ENCODE results near the gene RBBP6.
"Not testable (repeated sequence)": the region's sequence is repeated elsewhere in the genome, so short reads cannot be mapped to it uniquely, and the experiment has no call there.

Gene RBBP6, protein sequence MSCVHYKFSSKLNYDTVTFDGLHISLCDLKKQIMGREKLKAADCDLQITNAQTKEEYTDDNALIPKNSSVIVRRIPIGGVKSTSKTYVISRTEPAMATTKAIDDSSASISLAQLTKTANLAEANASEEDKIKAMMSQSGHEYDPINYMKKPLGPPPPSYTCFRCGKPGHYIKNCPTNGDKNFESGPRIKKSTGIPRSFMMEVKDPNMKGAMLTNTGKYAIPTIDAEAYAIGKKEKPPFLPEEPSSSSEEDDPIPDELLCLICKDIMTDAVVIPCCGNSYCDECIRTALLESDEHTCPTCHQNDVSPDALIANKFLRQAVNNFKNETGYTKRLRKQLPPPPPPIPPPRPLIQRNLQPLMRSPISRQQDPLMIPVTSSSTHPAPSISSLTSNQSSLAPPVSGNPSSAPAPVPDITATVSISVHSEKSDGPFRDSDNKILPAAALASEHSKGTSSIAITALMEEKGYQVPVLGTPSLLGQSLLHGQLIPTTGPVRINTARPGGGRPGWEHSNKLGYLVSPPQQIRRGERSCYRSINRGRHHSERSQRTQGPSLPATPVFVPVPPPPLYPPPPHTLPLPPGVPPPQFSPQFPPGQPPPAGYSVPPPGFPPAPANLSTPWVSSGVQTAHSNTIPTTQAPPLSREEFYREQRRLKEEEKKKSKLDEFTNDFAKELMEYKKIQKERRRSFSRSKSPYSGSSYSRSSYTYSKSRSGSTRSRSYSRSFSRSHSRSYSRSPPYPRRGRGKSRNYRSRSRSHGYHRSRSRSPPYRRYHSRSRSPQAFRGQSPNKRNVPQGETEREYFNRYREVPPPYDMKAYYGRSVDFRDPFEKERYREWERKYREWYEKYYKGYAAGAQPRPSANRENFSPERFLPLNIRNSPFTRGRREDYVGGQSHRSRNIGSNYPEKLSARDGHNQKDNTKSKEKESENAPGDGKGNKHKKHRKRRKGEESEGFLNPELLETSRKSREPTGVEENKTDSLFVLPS (N-terminal part only)

GRCh38 chr16:24539295-24539849 is at the start of gene RBBP6:
RBBP6 (plus strand) TSS chr16:24539566; CDS start chr16:24540627, 1,061 bp downstream.
- peak; percentile 93 for DNase-seq (ENCODE audit: low read depth)

DNA sequence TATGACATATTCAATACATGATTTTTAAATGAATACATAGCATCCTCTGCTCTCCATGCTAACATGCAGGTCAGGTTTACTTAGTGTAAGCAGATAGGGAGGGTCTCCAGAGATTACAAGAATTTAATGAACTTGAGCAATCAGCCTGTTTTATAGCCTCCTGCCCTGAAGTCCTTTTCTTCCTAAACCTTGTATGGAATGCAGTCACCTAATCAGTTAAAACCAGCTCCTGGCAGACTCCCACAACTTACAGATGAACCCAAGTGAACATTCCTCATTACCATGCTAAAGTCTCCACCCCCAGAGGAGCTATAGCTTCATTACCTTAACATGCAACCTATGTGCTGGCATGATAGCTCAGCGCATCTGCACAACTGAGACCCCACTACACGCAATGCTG is 48.5 kb upstream of the RBBP6 start:
- no peak for DNase-seq (ENCODE audit: low read depth)

GRCh38 chr16:24491731-24492130 is 47.6 kb upstream of the RBBP6 start:
- DNase-seq (ENCODE audit: low read depth) = no peak

- DNase-seq (ENCODE audit: low read depth) = no peak
Measured at GRCh38 chr16:24493821-24494220, 45.5 kb upstream of the RBBP6 start.

GRCh38 chr16:24495207-24495606 is 44.2 kb upstream of the RBBP6 start:
- DNase-seq (ENCODE audit: low read depth) = not testable (repeated sequence)

GRCh38 chr16:24497440-24497839 is 41.9 kb upstream of the RBBP6 start:
- DNase-seq (ENCODE audit: low read depth) = no peak

- no peak for DNase-seq (ENCODE audit: low read depth)
Measured at GRCh38 chr16:24499193-24499814, 40.1 kb upstream of the RBBP6 start.

GRCh38 chr16:24504472-24505345 is 34.7 kb upstream of the RBBP6 start:
- peak; percentile 43 for DNase-seq (ENCODE audit: low read depth)

DNA sequence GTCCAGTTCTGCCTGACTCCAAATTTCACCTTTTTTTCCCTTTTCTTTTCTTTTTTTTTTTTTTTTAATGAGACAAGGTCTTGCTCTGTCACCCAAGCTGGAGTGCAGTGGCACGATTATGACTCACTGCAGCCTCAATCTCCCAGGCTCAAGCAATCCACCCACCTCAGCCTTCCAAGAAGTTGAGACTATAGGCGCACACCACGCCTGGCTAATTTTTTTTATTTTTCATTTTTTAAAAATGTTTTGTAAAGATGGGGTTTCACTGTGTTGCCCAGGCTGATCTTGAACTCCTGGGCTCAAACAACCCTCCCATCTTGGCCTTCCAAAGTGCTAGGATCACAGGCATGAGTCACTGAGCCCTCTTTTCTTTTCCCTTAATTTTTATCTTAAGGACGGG is 33.4 kb upstream of the RBBP6 start:
- no peak for DNase-seq (ENCODE audit: low read depth)

GRCh38 chr16:24507959-24508480 is 31.3 kb upstream of the RBBP6 start:
- DNase-seq (ENCODE audit: low read depth) = no peak

- no peak for DNase-seq (ENCODE audit: low read depth)
Measured at GRCh38 chr16:24508614-24509013, 30.8 kb upstream of the RBBP6 start.

DNA sequence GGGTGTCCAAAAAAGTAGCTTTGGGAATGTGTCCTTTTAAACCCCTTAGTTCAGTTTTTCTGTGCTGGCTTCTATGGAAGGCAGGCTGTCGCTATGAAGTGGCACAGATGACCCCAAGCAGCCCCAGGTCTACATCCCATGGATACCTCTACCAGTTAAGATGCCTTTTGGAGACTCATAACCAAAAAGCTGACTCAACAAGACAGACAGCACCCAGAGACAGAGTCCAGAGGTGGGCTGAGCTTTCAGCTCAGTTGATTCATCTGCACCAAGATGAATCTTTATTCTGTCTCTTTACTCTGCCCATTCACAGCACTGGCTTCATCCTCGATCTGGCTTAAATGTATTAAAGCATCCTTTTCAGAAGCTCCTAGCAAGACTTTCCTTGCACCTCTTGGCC is 29.8 kb upstream of the RBBP6 start:
- DNase-seq (ENCODE audit: low read depth) = no peak

GRCh38 chr16:24511174-24511573 is 28.2 kb upstream of the RBBP6 start:
- DNase-seq (ENCODE audit: low read depth) = no peak

- DNase-seq (ENCODE audit: low read depth) = no peak
Measured at GRCh38 chr16:24511792-24512191, 27.6 kb upstream of the RBBP6 start.

- DNase-seq (ENCODE audit: low read depth) = no peak
Measured at GRCh38 chr16:24514096-24514495, 25.3 kb upstream of the RBBP6 start.

GRCh38 chr16:24515186-24515585 is 24.2 kb upstream of the RBBP6 start:
- no peak for DNase-seq (ENCODE audit: low read depth)

DNA sequence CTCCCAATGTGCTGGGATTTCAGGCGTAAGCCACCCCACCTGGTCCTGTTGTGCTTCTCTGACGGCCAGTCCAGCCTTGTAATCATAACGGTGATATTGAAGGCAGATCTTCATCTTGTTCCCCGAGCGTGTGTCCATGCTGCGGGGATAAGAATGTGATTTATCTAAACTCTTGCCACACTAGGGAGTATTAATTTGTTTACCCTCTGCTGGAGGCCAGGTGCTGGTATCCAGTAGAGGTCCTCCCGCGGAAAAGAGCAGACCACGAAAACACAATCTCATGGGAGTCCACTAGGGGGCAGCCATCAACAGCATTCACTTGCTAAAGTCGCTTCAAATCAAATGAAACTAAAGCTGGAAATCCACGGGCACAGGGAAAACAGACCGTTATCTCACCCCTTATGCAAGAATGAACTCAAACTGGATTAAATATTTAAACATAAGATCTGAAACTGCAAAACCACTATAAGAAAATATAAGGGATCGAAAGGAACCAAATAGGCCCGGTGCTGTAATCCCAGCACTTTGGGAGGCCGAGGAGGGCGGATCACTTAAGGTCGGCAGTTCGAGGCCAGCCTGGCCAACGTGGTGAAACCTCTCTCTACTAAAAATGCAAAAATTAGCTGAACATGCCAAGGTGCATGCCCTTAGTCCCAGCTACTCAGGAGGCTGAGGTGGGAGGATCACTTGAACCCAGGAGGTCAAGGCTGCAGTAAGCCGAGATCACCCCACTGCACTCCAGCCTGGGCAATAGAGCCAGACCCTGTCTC is 22.3 kb upstream of the RBBP6 start:
- peak; percentile 52 for DNase-seq (ENCODE audit: low read depth)

- DNase-seq (ENCODE audit: low read depth) = no peak
Measured at GRCh38 chr16:24518498-24518897, 20.9 kb upstream of the RBBP6 start.

DNA sequence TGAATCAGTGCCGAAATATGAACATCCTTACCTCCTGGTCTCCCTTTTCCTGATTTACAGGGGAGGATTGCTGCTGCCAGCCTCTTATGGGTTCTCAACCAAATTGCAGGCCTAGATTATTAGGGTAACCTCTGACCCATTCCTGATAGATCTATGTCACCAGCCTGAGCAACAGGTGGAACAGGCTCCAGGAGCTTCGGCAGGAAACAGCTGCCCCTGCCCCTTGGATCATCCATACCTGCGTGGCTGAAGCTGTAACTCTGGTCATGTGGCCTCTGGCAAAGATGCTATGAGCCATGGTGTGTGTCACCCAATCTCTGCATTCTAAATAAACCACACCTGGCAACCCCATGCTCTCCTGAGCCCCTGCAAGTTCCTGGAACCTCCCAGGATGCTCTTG is 18.4 kb upstream of the RBBP6 start:
- no peak for DNase-seq (ENCODE audit: low read depth)

DNA sequence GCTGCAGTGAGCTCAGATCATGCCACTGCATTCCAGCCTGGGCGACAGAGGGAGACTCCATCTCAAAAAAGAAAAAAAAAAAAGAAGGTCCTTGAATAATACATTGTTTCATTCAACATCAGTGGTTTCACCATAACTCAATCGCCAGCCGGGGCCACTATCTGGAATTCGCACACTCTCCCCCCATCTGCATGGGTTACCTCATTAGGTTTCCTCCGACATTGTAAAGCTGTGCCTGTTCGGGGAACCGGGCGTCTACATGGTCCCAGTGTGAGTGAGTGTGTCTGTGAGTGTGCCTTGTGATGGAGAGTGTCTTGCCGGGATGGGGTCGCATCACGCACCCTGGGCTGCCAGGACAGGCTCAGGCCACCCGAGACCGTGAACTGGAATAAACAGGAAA is 16.6 kb upstream of the RBBP6 start:
- no peak for DNase-seq (ENCODE audit: low read depth)

Data from CMK (cell line).